OCI-LY7 (cell line): ENCODE results near the gene POLR2H.

ENCODE experiments used
- CTCF ChIP-seq: fragments of 200-600 bp; sonication (generic); conservative IDR thresholded peaks from 2 replicates; pipeline ENCODE4 v1.5.1; 2014; ENCODE audit warnings: mild to moderate bottlenecking, antibody characterized with exemption, low read length, moderate library complexity, mixed read lengths
- EZH2phosphoT487 ChIP-seq: fragments of 200-600 bp; sonication (generic); IDR thresholded peaks from 2 replicates; pipeline ENCODE4 v1.6.1; 2018; ENCODE audit warnings: low read depth, borderline replicate concordance, mild to moderate bottlenecking, mixed run types, antibody characterized with exemption, low read length, moderate library complexity, mixed read lengths

- TF ChIP-seq CTCF, result no peak
- no peak for TF ChIP-seq EZH2phosphoT487
Observed at GRCh38 chr3:184382326-184383032, 21.0 kb downstream of the POLR2H start.
